HG03439 (cell line): ENCODE data around the gene CIC.
"Not testable (repeated sequence)": the region's sequence is repeated elsewhere in the genome, so short reads cannot be mapped to it uniquely, and the experiment has no call there.

ENCODE experiments used
- ATAC-seq: cut with Tn5 transposase; IDR thresholded peaks from one replicate; pipeline ENCODE4 v1.9.1; 2021; ENCODE audit warnings: mild to moderate bottlenecking, moderate library complexity; ENCODE audit not compliant: unreplicated experiment

The CIC gene

GRCh38 chr19:42327381-42327780 lies 58.3 kb downstream of the CIC start:
- no peak for ATAC-seq

- ATAC-seq, result no peak
Observed at GRCh38 chr19:42328106-42328505, 59.1 kb downstream of the CIC start.

- no peak for ATAC-seq
Observed at GRCh38 chr19:42328854-42329253, 59.8 kb downstream of the CIC start.

GRCh38 chr19:42330241-42330711 lies 61.2 kb downstream of the CIC start:
- ATAC-seq, result no peak

GRCh38 chr19:42331333-42331732 lies 62.3 kb downstream of the CIC start:
- ATAC-seq, result not testable (repeated sequence)

GRCh38 chr19:42332059-42332458 lies 63.0 kb downstream of the CIC start:
- no peak for ATAC-seq

GRCh38 chr19:42333018-42333417 lies 64.0 kb downstream of the CIC start:
- no peak for ATAC-seq

- ATAC-seq, result no peak
Observed at GRCh38 chr19:42333975-42334696, 65.1 kb downstream of the CIC start.

GRCh38 chr19:42334697-42335373 lies 65.8 kb downstream of the CIC start:
- no peak for ATAC-seq

- ATAC-seq, result no peak
Observed at GRCh38 chr19:42335374-42335936, 66.4 kb downstream of the CIC start.

- no peak for ATAC-seq
Observed at GRCh38 chr19:42335971-42336370, 66.9 kb downstream of the CIC start.

- not testable (repeated sequence) for ATAC-seq
Observed at GRCh38 chr19:42339126-42339860, 70.2 kb downstream of the CIC start.

- ATAC-seq, result not testable (repeated sequence)
Observed at GRCh38 chr19:42339922-42340321, 70.9 kb downstream of the CIC start.

GRCh38 chr19:42343344-42344110 lies 74.5 kb downstream of the CIC start:
- ATAC-seq, result no peak

- no peak for ATAC-seq
Observed at GRCh38 chr19:42344336-42344893, 75.4 kb downstream of the CIC start.
